HG03196 (cell line): Measurements from ENCODE around the gene HEXA.
"Not testable (repeated sequence)": the region's sequence is repeated elsewhere in the genome, so short reads cannot be mapped to it uniquely, and the experiment has no call there.

Experiments used
- ATAC-seq: cut with Tn5 transposase; IDR thresholded peaks from one replicate; pipeline ENCODE4 v1.9.1; 2021; ENCODE audit not compliant: unreplicated experiment

HEXA gene

DNA sequence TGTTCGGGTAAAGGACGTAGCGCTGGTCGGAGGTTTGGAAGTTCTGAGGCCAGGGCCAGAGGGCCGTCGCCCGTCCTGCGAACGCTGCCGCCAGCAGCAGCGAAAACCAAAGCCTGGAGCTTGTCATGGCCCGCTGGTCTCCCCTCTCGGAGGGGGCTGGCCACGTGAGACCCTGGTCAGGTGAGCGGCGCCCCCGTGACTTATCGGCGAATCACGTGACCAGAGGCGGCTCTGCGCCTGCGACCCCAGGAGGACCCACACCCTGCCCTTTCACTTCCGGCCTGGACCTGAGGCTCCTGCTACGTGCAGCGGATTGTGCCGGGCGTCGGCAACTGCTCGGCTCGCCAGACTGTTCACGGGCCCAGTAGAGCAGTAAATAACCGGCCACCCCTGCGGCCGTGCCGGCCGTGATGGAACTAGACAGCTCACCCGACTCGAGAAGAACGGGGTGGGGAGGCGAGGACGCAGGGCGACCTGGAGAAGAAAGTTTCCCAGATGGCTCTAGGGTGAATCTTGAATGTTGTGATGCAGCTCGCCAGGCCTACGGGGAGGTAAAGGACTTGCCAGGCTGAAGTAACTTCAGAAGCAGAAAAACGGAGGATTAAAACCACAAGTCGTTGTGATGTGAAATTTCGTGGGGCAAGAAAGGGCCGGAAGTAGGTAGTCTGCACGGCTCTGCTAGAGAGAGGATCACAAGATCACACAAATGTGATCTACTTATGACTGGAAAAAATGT lies at the start of gene HEXA:
HEXA (minus strand) TSS at position 169 of the 736 bp plus-strand sequence; CDS start at position 127, 42 bp downstream.
- ATAC-seq: peak; percentile 77

DNA sequence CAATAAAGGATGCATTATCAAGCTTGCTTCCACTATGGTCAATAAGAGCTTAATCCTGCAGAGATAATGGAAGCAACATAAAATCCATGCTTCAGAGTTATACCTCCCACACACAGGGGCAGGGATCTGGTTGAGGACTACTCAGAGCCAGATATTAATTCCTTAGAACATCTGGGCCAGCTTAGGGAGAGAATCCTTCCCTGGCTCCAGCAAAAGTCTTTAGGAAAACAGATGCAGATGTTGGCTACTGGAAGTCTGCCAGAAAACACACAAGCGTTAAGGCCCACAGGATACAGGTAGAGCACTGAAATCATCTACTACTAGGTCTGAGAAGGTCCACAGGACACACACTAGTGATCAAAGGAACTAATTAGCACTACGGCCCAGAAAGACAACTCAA lies 47.4 kb upstream of the HEXA start:
- no peak for ATAC-seq

DNA sequence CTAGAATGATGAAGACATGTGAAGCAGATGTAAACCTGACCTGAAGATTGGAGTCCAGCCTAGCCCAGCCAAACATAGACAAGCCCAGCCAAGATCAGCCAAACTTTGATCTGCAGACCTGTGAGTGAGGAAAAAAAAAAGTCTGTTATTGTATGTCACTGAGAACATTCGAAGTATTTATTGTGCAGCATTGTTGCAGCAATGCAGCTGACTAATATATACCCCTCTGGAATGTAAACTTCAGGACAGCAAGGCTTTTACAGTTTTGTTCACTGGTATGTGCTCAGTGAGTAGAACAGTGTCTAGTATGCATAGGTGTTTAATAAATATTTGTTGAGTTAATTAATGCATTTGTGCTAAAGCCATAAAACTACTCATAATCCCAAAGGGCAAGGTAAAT lies 45.7 kb upstream of the HEXA start:
- no peak for ATAC-seq

- ATAC-seq: no peak
These were observed 44.8 kb upstream of the HEXA start for GRCh38 chr15:72420576-72420975.

DNA sequence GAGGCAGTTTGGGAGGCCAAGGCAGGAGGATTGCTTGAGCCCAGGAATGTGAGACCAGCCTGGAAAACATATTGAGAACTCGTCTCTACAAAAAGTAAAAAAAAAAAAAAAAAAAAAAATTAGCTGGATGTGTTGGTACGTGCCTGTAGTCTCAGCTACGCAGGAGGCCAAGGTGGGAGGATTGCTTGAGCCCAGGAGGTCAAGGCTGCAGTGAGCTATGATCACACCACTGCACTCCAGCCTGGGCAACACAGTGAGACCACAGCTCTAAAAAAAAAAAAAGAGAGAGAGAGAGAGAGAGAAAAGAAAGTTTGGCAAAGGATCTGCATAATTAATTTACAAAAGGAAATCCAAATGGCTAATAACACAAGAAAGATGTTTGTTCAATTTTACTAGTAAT lies 44.0 kb upstream of the HEXA start:
- ATAC-seq: not testable (repeated sequence)

- no peak for ATAC-seq
These were observed 39.5 kb upstream of the HEXA start for GRCh38 chr15:72415304-72415703.

- ATAC-seq: not testable (repeated sequence)
These were observed 37.5 kb upstream of the HEXA start for GRCh38 chr15:72413337-72413736.

- no peak for ATAC-seq
These were observed 35.7 kb upstream of the HEXA start for GRCh38 chr15:72411544-72411943.

DNA sequence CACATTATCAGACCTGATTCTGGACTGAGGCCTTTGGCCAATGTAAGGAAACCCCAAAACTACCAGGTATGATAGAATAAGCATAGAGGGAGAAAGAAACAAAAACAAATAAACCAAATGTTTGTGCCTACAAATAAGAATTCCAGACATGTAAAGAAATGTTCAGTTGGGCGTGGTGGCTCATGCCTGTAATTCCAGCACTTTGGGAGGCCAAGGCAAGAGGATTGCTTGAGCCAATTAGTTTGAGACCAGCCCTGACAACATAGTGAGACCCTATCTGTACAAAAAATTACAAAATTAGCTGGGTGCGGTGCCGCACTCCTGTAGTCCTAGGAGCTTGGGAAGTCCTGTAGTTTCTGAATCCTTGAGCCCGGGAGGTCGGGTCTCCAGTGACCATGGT lies 35.3 kb upstream of the HEXA start:
- ATAC-seq: no peak

- ATAC-seq: no peak
These were observed 31.1 kb upstream of the HEXA start for GRCh38 chr15:72406936-72407335.

GRCh38 chr15:72404841-72405240 lies 29.0 kb upstream of the HEXA start:
- no peak for ATAC-seq

- ATAC-seq: no peak
These were observed 28.5 kb upstream of the HEXA start for GRCh38 chr15:72404356-72404755.

GRCh38 chr15:72402726-72403125 lies 26.9 kb upstream of the HEXA start:
- no peak for ATAC-seq

- ATAC-seq: no peak
These were observed 22.8 kb upstream of the HEXA start for GRCh38 chr15:72398648-72399047.

GRCh38 chr15:72397796-72398588 lies 22.2 kb upstream of the HEXA start, which contains the start of gene TMEM202:
Gene TMEM202 (plus strand): TSS chr15:72398305. CDS start chr15:72398327, 22 bp downstream.
- no peak for ATAC-seq

DNA sequence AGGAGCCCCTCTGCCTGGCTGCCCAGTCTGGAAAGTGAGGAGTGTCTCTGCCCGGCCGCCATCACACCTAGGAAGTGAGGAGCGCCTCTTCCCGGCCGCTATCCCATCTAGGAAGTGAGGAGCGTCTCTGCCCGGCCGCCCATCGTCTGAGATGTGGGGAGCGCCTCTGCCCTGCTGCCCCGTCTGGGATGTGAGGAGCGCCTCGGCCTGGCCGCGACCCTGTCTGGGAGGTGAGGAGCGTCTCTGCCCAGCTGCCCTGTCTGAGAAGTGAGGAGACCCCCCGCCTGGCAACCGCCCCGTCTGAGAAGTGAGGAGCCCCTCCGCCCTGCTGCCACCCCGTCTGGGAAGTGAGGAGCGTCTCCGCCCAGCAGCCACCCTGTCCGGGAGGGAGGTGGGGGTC lies 20.5 kb upstream of the HEXA start:
- not testable (repeated sequence) for ATAC-seq

DNA sequence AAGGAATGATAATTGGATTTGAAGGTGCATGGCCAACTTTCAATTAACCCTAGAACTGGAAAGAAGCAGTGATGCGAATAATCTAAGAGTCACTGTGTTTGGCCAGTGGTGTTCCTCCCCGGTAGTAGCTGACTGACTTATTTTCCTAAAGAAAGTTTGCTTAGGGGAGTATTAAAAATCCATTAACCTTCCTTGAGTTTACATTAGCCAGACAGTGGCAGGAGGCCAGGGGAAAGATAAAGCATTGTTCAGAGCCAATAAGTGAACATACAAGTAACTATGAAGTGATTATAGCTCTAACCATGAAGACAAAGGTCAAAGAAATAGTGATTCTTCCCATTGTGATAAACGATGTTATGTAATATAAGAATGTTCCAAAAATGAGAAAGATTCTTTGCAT lies 13.4 kb upstream of the HEXA start:
- no peak for ATAC-seq

- no peak for ATAC-seq
These were observed 11.9 kb upstream of the HEXA start for GRCh38 chr15:72387741-72388140.

DNA sequence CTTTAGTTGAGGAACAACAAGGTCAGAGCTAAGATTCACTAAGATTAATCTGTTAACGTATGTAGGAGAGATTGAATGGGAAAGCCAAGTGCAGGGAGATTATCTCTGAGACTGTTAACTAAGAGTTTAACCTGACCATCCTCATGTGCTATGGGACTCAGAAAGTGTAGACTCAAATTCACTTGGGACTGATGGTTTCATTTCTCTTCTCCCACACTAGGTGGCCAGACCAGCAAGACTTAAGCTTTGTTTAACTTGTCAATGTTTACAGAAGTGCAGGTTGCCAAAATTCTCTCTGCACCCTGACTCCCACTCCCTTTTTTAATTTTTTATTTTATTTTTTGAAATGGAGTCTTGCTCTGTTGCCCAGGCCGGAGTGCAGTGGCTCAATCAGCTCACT lies 6.3 kb upstream of the HEXA start:
- ATAC-seq: no peak

DNA sequence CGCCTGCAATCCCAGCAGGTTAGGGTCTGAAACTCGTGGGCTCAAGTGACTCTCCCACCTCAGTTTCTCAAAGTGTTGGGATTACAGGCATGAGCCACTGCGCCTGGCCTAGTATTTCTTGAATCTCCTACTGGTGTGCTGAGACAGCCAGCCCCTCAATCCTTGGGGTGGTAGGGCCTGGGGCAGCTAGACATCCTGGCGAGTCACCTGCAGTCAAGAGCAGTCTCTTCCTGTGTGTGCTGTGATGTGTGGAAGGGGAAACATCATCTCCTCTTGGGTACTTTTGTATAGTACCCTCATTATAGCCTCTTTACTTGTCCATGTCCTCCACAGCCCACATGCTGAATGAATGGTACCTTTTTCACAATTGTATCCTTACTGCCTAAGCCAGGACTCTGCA lies 4.9 kb upstream of the HEXA start:
- no peak for ATAC-seq

DNA sequence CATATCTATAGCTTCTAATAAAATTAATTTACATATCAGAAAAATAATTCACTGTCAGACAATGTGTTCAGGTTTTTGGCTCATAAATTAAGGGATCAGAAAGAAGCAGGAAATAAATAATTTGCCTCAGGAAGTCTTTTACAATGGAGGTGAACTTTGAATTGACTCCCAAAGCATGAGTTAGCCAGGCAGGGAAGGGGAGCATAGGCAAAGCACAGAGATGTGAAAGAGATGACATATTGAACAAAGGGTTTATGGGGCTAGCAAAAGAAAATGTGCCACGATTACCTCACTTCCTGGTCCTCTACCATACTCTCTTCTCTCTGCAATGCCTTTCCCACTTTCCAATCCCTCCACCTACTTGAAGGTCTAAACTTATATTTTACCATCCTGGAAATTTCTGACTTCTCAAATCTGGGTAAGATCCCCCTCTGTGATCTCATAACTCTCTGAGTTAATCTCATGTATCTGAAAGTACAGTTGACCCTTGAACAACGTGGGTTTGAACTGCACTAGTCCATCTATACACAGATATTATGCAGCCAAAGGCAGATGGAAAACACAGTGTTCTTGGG lies 4.1 kb upstream of the HEXA start:
- no peak for ATAC-seq

GRCh38 chr15:72379106-72379505 lies 3.3 kb upstream of the HEXA start:
- not testable (repeated sequence) for ATAC-seq
